Neural progenitor cell (in vitro differentiated cells): ENCODE results near the gene CDK4.

Experiments used
- EZH2 ChIP-seq: fragments of 200-600 bp; sonication (generic); IDR thresholded peaks from 2 replicates; pipeline ENCODE4 v1.6.1; 2017; ENCODE audit warnings: antibody characterized with exemption, mild to moderate bottlenecking, moderate library complexity
- TF ChIP-seq, protein P1 (sequence below): fragments of 200-600 bp; sonication (generic); IDR thresholded peaks from 2 replicates; pipeline ENCODE4 v1.5.1; 2017; ENCODE audit warnings: antibody characterized with exemption, mild to moderate bottlenecking

- TF ChIP-seq, protein P1, sequence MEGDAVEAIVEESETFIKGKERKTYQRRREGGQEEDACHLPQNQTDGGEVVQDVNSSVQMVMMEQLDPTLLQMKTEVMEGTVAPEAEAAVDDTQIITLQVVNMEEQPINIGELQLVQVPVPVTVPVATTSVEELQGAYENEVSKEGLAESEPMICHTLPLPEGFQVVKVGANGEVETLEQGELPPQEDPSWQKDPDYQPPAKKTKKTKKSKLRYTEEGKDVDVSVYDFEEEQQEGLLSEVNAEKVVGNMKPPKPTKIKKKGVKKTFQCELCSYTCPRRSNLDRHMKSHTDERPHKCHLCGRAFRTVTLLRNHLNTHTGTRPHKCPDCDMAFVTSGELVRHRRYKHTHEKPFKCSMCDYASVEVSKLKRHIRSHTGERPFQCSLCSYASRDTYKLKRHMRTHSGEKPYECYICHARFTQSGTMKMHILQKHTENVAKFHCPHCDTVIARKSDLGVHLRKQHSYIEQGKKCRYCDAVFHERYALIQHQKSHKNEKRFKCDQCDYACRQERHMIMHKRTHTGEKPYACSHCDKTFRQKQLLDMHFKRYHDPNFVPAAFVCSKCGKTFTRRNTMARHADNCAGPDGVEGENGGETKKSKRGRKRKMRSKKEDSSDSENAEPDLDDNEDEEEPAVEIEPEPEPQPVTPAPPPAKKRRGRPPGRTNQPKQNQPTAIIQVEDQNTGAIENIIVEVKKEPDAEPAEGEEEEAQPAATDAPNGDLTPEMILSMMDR, result no peak
- peak; percentile 95 for TF ChIP-seq EZH2
Observed at GRCh38 chr12:57765698-57766463, 13.8 kb upstream of the CDK4 start.
